Fibroblast of lung (primary cell): Measurements from ENCODE around the gene PXMP4.

Source experiments
- CTCF ChIP-seq, 2 donors: IDR thresholded peaks in 1 of 2; conservative IDR thresholded peaks in 1 of 2; 1 replicate in 1 of 2; 2 replicates in 1 of 2; pipeline ENCODE4 v1.5.1; 2011 to 2012; ENCODE audit warnings: low read length in 2 of 2, control low read depth in 1 of 2, inconsistent platforms in 1 of 2, low read depth in 1 of 2, mild to moderate bottlenecking in 1 of 2
- EZH2 ChIP-seq: IDR thresholded peaks from 2 replicates; pipeline ENCODE4 v1.5.1; 2012; ENCODE audit warnings: low read length, control low read depth, mild to moderate bottlenecking; ENCODE audit errors: missing control alignments

GRCh38 chr20:33757046-33757445 is 36.9 kb upstream of the PXMP4 start:
- TF ChIP-seq CTCF (conservative IDR thresholded peaks at IDR 0.05 in 1 of 2, IDR thresholded peaks at IDR 0.05 in 1 of 2; ENCODE audit: low read depth in 1 of 2, low read length in 2 of 2) (no peak), EZH2 (no peak)
